SIG-M5 treated with dmso at 0.1 percent for 504 hours (cell line): ENCODE results near the gene MKX.
"Not testable (repeated sequence)": the region's sequence is repeated elsewhere in the genome, so short reads cannot be mapped to it uniquely, and the experiment has no call there.

Source experiments
- DNase-seq: peaks from one replicate; lab custom pipeline; 2025; ENCODE audit not compliant: unreplicated experiment; lab: John Stamatoyannopoulos, UW

Gene MKX

DNA sequence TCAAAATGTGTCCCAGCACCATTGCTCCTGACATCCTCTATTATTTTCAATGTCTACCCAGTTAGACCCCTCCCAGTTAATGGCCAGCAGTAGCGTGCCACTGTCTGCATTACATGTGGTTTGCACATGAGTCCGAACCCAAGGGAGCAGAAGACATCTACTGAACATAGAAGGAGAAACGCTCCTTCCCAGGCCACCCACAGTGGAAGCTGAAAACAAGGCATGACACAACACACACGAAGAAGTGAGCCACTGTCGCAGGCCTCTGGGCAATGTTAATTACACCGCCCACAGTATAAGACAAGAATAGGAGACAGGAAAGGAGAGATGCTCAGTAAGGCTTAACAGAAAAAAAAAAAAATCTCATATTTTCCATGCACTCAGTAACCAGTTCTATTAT, 50.5 kb downstream of the MKX start:
- no peak for DNase-seq

DNA sequence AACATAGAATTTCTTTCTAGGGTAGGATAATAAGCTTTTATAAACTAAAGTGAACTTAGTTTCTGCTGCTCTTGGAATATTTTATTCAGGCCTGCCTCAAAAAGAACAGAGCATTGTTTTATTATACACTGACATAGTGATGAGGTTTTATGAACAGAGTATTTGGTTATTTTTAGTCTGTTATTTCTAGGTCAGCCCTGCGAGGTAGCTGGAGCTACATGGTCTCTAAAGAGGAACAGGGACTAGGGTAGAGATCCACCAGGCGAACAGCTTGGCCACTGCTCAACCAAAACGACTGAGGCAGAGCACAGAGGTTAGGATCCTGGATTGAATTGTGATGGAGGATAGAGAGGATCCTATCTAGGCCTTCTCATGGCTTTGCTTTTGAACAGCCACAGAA, 53.0 kb downstream of the MKX start:
- no peak for DNase-seq

- no peak for DNase-seq
Measured at GRCh38 chr10:27688991-27689390, 56.6 kb downstream of the MKX start.

DNA sequence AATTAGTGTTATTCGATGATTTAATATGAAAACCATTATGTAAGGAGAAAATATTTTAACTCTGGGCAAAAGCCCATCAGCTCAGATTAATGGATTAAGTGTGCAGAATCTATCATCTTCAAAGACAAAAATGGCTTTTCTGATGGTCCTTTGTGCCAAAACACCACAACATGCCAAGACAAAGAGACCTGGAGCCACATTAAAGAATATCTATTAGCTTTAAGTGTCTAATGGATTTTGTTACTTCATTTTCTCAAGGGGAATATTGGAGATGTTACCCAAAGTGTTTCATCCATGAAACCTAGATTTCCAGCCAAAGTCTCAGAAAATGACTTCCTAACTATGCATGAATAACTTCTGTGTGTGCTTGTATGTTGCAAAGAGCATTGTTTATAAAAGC, 57.3 kb downstream of the MKX start:
- no peak for DNase-seq

DNA sequence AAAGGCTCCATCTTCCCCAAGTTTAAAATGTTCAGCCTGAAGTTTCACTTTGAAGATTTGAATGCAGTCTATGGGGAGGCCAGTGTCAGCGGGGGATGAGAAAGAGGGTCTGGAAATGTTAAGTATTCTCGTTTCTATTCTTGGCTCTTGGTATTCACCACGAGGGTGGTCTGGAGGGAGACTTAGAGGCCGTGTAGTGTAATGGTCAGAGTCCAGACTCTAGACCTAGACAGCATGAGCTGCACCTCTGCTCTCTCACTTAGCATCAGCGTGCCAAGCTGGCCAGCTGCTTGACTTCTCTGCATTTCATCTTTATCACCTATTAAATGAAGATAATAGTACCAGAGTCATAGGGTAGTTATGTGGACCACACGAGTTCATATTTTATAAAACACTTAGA, 57.9 kb downstream of the MKX start:
- DNase-seq: no peak

DNA sequence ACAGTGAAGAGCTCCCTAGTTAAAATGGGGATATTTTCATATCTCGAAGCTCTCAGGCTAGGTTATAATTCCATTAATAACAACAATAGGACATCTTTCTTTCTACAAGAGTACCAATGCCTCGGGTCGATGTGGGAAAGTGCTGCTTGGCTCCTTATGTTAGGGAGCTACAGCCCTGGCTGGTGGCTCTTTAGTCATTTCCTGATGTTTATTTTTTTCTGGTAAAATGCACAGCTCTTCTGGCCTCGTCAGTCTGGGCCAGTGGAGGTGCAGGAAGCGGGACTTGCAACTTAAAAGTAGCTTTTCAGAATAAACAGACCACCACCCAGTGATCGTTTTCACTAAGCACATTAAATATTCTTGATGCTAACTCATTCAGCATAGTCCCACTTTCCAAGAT, 58.3 kb downstream of the MKX start:
- DNase-seq: no peak

- DNase-seq: no peak
Measured at GRCh38 chr10:27685681-27686080, 59.9 kb downstream of the MKX start.

- DNase-seq: no peak
Measured at GRCh38 chr10:27683226-27683625, 62.4 kb downstream of the MKX start.

GRCh38 chr10:27681795-27682194, 63.8 kb downstream of the MKX start:
- not testable (repeated sequence) for DNase-seq

DNA sequence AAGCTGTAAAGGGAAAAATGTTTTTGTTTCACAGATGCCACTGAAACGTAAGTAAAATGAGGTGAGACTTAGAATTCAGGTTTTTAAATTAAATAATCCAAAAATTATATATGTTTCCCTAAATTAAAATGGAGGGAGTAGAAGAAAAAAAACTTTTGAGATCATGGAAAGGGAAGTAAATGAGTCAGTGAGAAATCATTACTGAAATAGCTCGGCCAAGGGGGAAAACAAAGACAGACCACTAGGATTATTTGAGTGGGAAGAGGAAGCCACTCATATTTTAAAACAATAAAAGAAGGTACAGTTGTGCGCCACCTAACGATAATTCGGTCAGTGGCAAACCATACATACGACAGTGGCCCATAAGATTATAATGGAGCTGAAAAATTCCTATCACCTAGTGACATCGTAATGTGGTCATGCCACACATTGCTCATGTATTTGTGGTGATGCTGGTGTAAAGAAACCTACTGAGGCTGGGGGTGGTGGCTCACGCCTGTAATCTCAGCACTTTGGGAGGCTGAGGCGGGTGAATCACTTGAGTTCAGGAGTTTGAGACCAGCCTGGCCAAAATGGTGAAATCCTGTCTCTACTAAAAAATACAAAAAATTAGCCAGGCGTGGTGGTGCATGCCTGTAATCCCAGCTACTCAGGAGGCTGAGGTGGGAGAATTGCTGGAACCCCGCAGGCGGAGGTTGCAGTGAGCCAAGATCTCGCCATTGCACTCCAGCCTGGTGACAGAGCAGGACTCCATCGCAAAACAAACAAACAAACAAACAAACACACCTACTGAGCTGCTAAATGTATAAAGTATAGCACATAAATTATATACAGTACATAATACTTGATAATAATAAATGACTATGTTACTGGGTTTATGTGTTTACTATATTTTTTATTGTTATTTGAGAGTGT, 64.7 kb downstream of the MKX start:
- DNase-seq: no peak

GRCh38 chr10:27680006-27680557, 65.5 kb downstream of the MKX start:
- DNase-seq: no peak

- no peak for DNase-seq
Measured at GRCh38 chr10:27679369-27679912, 66.2 kb downstream of the MKX start.

DNA sequence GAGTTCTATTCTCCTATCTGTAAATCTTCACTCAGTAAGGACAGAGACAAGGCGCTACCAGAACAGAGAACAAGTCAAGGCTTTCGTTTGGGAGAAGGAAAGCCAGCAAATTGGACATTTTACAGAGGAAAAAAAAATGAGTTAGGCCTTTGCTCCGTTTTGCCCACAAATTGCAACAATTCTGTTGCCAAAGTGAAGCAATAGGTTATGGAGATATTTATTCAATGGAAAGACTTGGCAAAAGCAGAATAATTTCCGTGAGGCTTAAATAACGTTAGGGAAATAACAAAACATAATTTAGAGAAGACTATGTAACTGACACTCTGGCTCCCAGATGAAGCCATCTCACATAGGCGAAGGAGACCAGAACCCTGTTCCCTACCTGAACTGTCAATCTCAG, 67.5 kb downstream of the MKX start:
- DNase-seq: no peak

GRCh38 chr10:27673065-27673464, 72.6 kb downstream of the MKX start:
- DNase-seq: no peak

DNA sequence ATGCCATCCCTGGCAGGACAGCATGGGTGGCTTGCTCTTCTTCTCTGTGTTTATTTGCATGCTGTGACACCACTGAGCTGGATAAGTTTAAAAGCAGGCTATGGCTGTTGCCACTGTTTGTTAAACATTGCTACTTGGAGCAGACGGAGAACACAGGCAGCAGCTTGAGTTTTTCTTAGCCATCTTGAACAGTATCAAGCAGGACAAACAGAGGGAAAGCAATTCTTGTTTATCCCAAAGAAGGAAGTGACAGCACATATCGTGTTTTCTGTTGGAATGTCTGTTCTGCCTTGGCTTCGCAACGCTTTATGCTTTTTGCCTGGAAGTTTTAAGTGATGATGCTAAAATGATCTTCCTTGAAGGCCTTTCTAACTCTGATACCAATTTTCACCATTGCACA, 73.8 kb downstream of the MKX start:
- no peak for DNase-seq

DNA sequence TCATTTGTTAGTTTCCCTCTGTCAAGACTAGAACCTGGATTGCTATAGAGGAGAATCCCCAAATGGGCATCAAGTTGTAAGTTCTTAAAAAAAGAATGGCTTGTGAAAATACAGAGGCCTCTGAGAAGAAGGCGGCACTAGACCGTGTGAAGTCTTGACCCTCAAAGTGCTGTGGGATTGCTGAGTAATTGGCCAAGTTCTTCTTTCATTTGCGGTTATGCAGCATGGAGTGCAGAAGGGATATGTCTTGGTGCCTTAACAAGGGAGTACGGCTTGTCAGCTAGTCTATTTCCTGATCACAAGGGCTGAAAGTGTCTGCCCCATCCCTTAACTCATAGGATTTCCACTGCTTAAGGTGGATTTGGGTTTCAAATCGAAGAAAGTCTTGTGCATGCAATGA, 81.2 kb downstream of the MKX start:
- peak; percentile 67 for DNase-seq

DNA sequence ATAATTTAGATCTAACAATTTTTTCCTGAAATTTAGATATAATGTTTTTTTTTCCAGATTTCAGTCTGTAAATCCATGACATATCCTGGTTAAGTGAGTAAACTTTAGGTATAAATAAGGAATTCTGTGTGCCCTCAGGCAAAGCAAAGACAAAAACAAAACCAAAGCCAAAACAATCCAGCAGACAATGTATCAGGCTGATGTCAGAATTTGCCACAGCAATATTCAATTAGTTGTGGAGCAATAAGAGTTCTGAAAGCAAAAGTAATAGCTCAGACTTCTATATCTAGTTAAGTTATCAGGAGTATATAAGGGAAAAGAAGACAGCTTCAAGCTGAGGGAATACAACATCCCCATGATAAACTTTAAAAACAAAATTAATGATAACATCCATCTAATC, 82.0 kb downstream of the MKX start:
- DNase-seq: no peak

GRCh38 chr10:27661514-27662286, 83.9 kb downstream of the MKX start:
- peak; percentile 2 for DNase-seq

- DNase-seq: peak; percentile 57
Measured at GRCh38 chr10:27660711-27661110, 84.9 kb downstream of the MKX start.

- peak; percentile 51 for DNase-seq
Measured at GRCh38 chr10:27660268-27660667, 85.4 kb downstream of the MKX start.

GRCh38 chr10:27659786-27660185, 85.8 kb downstream of the MKX start:
- no peak for DNase-seq

GRCh38 chr10:27658788-27659187, 86.8 kb downstream of the MKX start:
- DNase-seq: no peak
